CD8-positive, alpha-beta memory T cell (primary cell): ENCODE measurements around the gene CCR5AS.
"Not testable (repeated sequence)": the region's sequence is repeated elsewhere in the genome, so short reads cannot be mapped to it uniquely, and the experiment has no call there.

Experiments
- CTCF ChIA-PET: fragments of 350-600 bp; sonication (Branson Sonifier 250); formaldehyde crosslinking; loops from one replicate; lab custom pipeline; 2021; ENCODE audit warnings: antibody characterized with exemption; lab: Charles Lee
- POLR2A ChIA-PET: fragments of 350-600 bp; sonication (Branson Sonifier 250); formaldehyde crosslinking; loops from one replicate; lab custom pipeline; 2021; ENCODE audit warnings: antibody characterized with exemption; lab: Charles Lee
- DNase-seq, 5 donors: peaks; one replicate each; pipeline versions ENCODE4 v3.0.0 to v3.0.0-alpha.2; 2020 to 2022; ENCODE audit warnings: mixed read lengths in 1 of 5
- H3K27ac ChIP-seq: one replicate; pipeline ENCODE4 v1.7.0; 2013; ENCODE audit warnings: low read depth, mild to moderate bottlenecking, low read length, moderate library complexity
- H3K27me3 ChIP-seq: 2 replicates; pipeline ENCODE4 v1.7.0; 2013; ENCODE audit warnings: low read length, mild to moderate bottlenecking; ENCODE audit not compliant: insufficient read depth, poor library complexity, severe bottlenecking
- H3K36me3 ChIP-seq: 2 replicates; pipeline ENCODE4 v1.7.0; 2013; ENCODE audit warnings: mild to moderate bottlenecking, low read length, moderate library complexity; ENCODE audit not compliant: insufficient read depth
- H3K4me1 ChIP-seq: 2 replicates; pipeline ENCODE4 v1.7.0; 2013; ENCODE audit warnings: mild to moderate bottlenecking, low read length, moderate library complexity; ENCODE audit not compliant: insufficient read depth
- H3K4me3 ChIP-seq: 2 replicates; pipeline ENCODE4 v1.7.0; 2013; ENCODE audit warnings: mild to moderate bottlenecking, low read length
- H3K9me3 ChIP-seq: 2 replicates; pipeline ENCODE4 v1.7.0; 2013; ENCODE audit warnings: mild to moderate bottlenecking, low read length
- H3K27ac Mint-ChIP-seq, 8 donors: one replicate each; pipeline ENCODE4 v1.8.0; 2020 to 2021; ENCODE audit warnings: mixed read lengths in 8 of 8, mild to moderate bottlenecking in 6 of 8, inconsistent platforms in 3 of 8, moderate library complexity in 3 of 8
- H3K27me3 Mint-ChIP-seq, 2 donors: one replicate each; pipeline ENCODE4 v1.8.0; 2020 to 2021; ENCODE audit warnings: mixed read lengths in 2 of 2, mild to moderate bottlenecking in 1 of 2, moderate library complexity in 1 of 2
- H3K36me3 Mint-ChIP-seq, 3 donors: one replicate each; pipeline ENCODE4 v1.8.0; 2020 to 2021; ENCODE audit warnings: mixed read lengths in 3 of 3, inconsistent platforms in 1 of 3, mild to moderate bottlenecking in 1 of 3
- H3K4me1 Mint-ChIP-seq, 3 donors: one replicate each; pipeline ENCODE4 v1.8.0; 2020 to 2021; ENCODE audit warnings: mixed read lengths in 3 of 3, inconsistent platforms in 1 of 3, mild to moderate bottlenecking in 1 of 3
- H3K4me3 Mint-ChIP-seq, 7 donors: one replicate each; pipeline ENCODE4 v1.8.0; 2020 to 2021; ENCODE audit warnings: mixed read lengths in 7 of 7, mild to moderate bottlenecking in 6 of 7, moderate library complexity in 4 of 7, inconsistent platforms in 2 of 7
- H3K9me3 Mint-ChIP-seq, 5 donors: one replicate each; pipeline ENCODE4 v1.8.0; 2020 to 2022; ENCODE audit warnings: mixed read lengths in 5 of 5, mild to moderate bottlenecking in 3 of 5, moderate library complexity in 2 of 5, inconsistent platforms in 1 of 5

CCR5AS gene

GRCh38 chr3:46433118-46433517, 26.3 kb upstream of the CCR5AS start:
- H3K27ac ChIP-seq, H3K4me3 ChIP-seq, H3K4me3 Mint-ChIP-seq, H3K9me3 ChIP-seq, DNase-seq, H3K4me1 ChIP-seq, H3K36me3 ChIP-seq, POLR2A ChIA-PET, H3K27me3 Mint-ChIP-seq, CTCF ChIA-PET, H3K27me3 ChIP-seq: not testable (repeated sequence)
- Mint-ChIP-seq H3K9me3 (peaks cover 8 to 15% (median 14%) of the 10 kb centered on the region in 5 donors), H3K27ac (peak overlapping the region in 1 of 8 donors; percentile 82), H3K36me3 (peaks cover 0 to 17% (median 2%) of the 10 kb centered on the region in 3 donors), H3K4me1 (peaks cover 2 to 11% (median 3%) of the 10 kb centered on the region in 3 donors)

GRCh38 chr3:46431905-46432304, 25.0 kb upstream of the CCR5AS start:
- H3K4me3 Mint-ChIP-seq, H3K27ac Mint-ChIP-seq, H3K27me3 Mint-ChIP-seq, DNase-seq, H3K27ac ChIP-seq, CTCF ChIA-PET, H3K9me3 ChIP-seq, H3K4me3 ChIP-seq, H3K4me1 ChIP-seq, H3K36me3 ChIP-seq, POLR2A ChIA-PET, H3K27me3 ChIP-seq: not testable (repeated sequence)
- peaks cover 2 to 16% (median 7%) of the 10 kb centered on the region in 3 donors for H3K4me1 Mint-ChIP-seq
- peaks cover 8 to 15% (median 14%) of the 10 kb centered on the region in 5 donors for H3K9me3 Mint-ChIP-seq
- H3K36me3 Mint-ChIP-seq: peaks cover 0 to 17% (median 2%) of the 10 kb centered on the region in 3 donors

GRCh38 chr3:46430879-46431278, 24.0 kb upstream of the CCR5AS start:
- Mint-ChIP-seq H3K36me3 (peaks cover 0 to 17% (median 2%) of the 10 kb centered on the region in 3 donors), H3K4me1 (peaks cover 5 to 26% (median 15%) of the 10 kb centered on the region in 3 donors), H3K9me3 (peaks cover 8 to 15% (median 14%) of the 10 kb centered on the region in 5 donors)
- H3K27me3 Mint-ChIP-seq, H3K36me3 ChIP-seq, H3K27me3 ChIP-seq, H3K9me3 ChIP-seq, CTCF ChIA-PET, DNase-seq, H3K4me3 Mint-ChIP-seq, H3K27ac Mint-ChIP-seq, H3K27ac ChIP-seq, H3K4me3 ChIP-seq, POLR2A ChIA-PET, H3K4me1 ChIP-seq: not testable (repeated sequence)

- H3K9me3 Mint-ChIP-seq: peaks cover 8 to 15% (median 14%) of the 10 kb centered on the region in 5 donors
- no peak overlapping the region for H3K27ac Mint-ChIP-seq
- DNase-seq: no peak
- peaks cover 0 to 1% of the 10 kb centered on the region in 2 donors for H3K27me3 Mint-ChIP-seq
- H3K4me1 Mint-ChIP-seq: peaks cover 5 to 27% (median 15%) of the 10 kb centered on the region in 3 donors
- no peaks in the 10 kb centered on the region for H3K27me3 ChIP-seq
- peaks cover 0 to 17% (median 2%) of the 10 kb centered on the region in 3 donors for H3K36me3 Mint-ChIP-seq
- H3K36me3 ChIP-seq: no peaks in the 10 kb centered on the region
- H3K4me3 ChIP-seq: no peak overlapping the region
- ChIA-PET CTCF (interaction anchor here (0.7 kb wide), 1 partner anchor 20 kb away, joined by 3 read pairs; no protein-coding TSS in a partner anchor), POLR2A (no interaction called here)
- no peak overlapping the region for H3K27ac ChIP-seq
- H3K4me3 Mint-ChIP-seq: no peak overlapping the region
- H3K4me1 ChIP-seq: peaks cover 4% of the 10 kb centered on the region
- H3K9me3 ChIP-seq: no peaks in the 10 kb centered on the region
Measured at GRCh38 chr3:46429671-46430070, 22.8 kb upstream of the CCR5AS start.

GRCh38 chr3:46429250-46429649, 22.4 kb upstream of the CCR5AS start:
- POLR2A ChIA-PET: no interaction called here

GRCh38 chr3:46427916-46428833, 21.3 kb upstream of the CCR5AS start:
- H3K4me3 ChIP-seq: no peak overlapping the region
- no peaks in the 10 kb centered on the region for H3K9me3 ChIP-seq
- CTCF ChIA-PET: no interaction called here
- H3K9me3 Mint-ChIP-seq: peaks cover 8 to 15% (median 14%) of the 10 kb centered on the region in 5 donors
- H3K27ac Mint-ChIP-seq: peak overlapping the region in 1 of 8 donors; percentile 44
- H3K36me3 ChIP-seq: no peaks in the 10 kb centered on the region
- H3K27me3 Mint-ChIP-seq: peaks cover 0 to 1% of the 10 kb centered on the region in 2 donors
- H3K4me3 Mint-ChIP-seq: no peak overlapping the region
- no peaks in the 10 kb centered on the region for H3K27me3 ChIP-seq
- H3K36me3 Mint-ChIP-seq: peaks cover 0 to 17% (median 2%) of the 10 kb centered on the region in 3 donors
- no peak overlapping the region for H3K27ac ChIP-seq
- DNase-seq: no peak
- peaks cover 4% of the 10 kb centered on the region for H3K4me1 ChIP-seq
- H3K4me1 Mint-ChIP-seq: peaks cover 5 to 22% (median 15%) of the 10 kb centered on the region in 3 donors
- POLR2A ChIA-PET: no interaction called here

More at GRCh38 chr3:46429250-46429649, 22.4 kb upstream of the CCR5AS start:
- Histone ChIP-seq H3K36me3 (no peaks in the 10 kb centered on the region), H3K4me3 (no peak overlapping the region), H3K27ac (no peak overlapping the region), H3K27me3 (no peaks in the 10 kb centered on the region), H3K9me3 (no peaks in the 10 kb centered on the region), H3K4me1 (peaks cover 4% of the 10 kb centered on the region)
- H3K27ac Mint-ChIP-seq: no peak overlapping the region
- no peak overlapping the region for H3K4me3 Mint-ChIP-seq
- H3K9me3 Mint-ChIP-seq: peaks cover 8 to 15% (median 14%) of the 10 kb centered on the region in 5 donors
- H3K27me3 Mint-ChIP-seq: peaks cover 0 to 1% of the 10 kb centered on the region in 2 donors
- peaks cover 0 to 17% (median 2%) of the 10 kb centered on the region in 3 donors for H3K36me3 Mint-ChIP-seq
- H3K4me1 Mint-ChIP-seq: peaks cover 5 to 27% (median 15%) of the 10 kb centered on the region in 3 donors
- no peak for DNase-seq
- CTCF ChIA-PET: interaction anchor here (0.7 kb wide), 1 partner anchor 21 kb away, joined by 3 read pairs; no protein-coding TSS in a partner anchor

GRCh38 chr3:46427404-46427803, 20.5 kb upstream of the CCR5AS start:
- H3K27me3 ChIP-seq, H3K4me3 Mint-ChIP-seq, H3K9me3 ChIP-seq, H3K4me3 ChIP-seq, POLR2A ChIA-PET, H3K4me1 ChIP-seq, H3K27ac Mint-ChIP-seq, H3K27me3 Mint-ChIP-seq, DNase-seq, H3K27ac ChIP-seq, H3K36me3 ChIP-seq: not testable (repeated sequence)
- CTCF ChIA-PET: interaction anchor here (1.3 kb wide), 1 partner anchor 12 kb away, joined by 3 read pairs; no protein-coding TSS in a partner anchor
- peaks cover 3 to 15% (median 12%) of the 10 kb centered on the region in 3 donors for H3K4me1 Mint-ChIP-seq
- H3K9me3 Mint-ChIP-seq: peaks cover 6 to 13% (median 10%) of the 10 kb centered on the region in 5 donors
- peaks cover 0 to 10% (median 2%) of the 10 kb centered on the region in 3 donors for H3K36me3 Mint-ChIP-seq

- H3K4me1 ChIP-seq, H3K4me3 Mint-ChIP-seq, DNase-seq, H3K9me3 ChIP-seq, H3K36me3 Mint-ChIP-seq, POLR2A ChIA-PET, H3K4me3 ChIP-seq, H3K27ac ChIP-seq, H3K27me3 Mint-ChIP-seq, H3K36me3 ChIP-seq, H3K9me3 Mint-ChIP-seq, H3K27me3 ChIP-seq: not testable (repeated sequence)
- CTCF ChIA-PET: interaction anchor here (1.1 to 1.3 kb wide), 2 partner anchors 10 to 13 kb away, joined by 3 read pairs; no protein-coding TSS in a partner anchor
- Mint-ChIP-seq H3K27ac (peak overlapping the region in 2 of 8 donors; percentile 9 to 88), H3K4me1 (peaks cover 3 to 15% (median 12%) of the 10 kb centered on the region in 3 donors)
Measured at GRCh38 chr3:46426476-46426875, 19.6 kb upstream of the CCR5AS start.
